HG02852 (cell line): ENCODE data around the gene ARMC8.
A peak's percentile ranks its signal among the peaks of the same experiment; 100 is the strongest.

Experiments
- ATAC-seq: cut with Tn5 transposase; IDR thresholded peaks from one replicate; pipeline ENCODE4 v1.9.1; 2021; ENCODE audit warnings: mild to moderate bottlenecking, moderate library complexity; ENCODE audit not compliant: unreplicated experiment

Gene ARMC8

GRCh38 chr3:138242466-138242865 is 55.4 kb downstream of the ARMC8 start:
- no peak for ATAC-seq

GRCh38 chr3:138245026-138245425 is 57.9 kb downstream of the ARMC8 start:
- no peak for ATAC-seq

- no peak for ATAC-seq
Measured at GRCh38 chr3:138249636-138250035, 62.5 kb downstream of the ARMC8 start.

- no peak for ATAC-seq
Measured at GRCh38 chr3:138253609-138254008, 66.5 kb downstream of the ARMC8 start.

- ATAC-seq = no peak
Measured at GRCh38 chr3:138254216-138254615, 67.1 kb downstream of the ARMC8 start.

GRCh38 chr3:138256022-138256421 is 68.9 kb downstream of the ARMC8 start:
- no peak for ATAC-seq

- ATAC-seq = no peak
Measured at GRCh38 chr3:138257986-138258385, 70.9 kb downstream of the ARMC8 start.

- ATAC-seq = no peak
Measured at GRCh38 chr3:138259126-138259525, 72.0 kb downstream of the ARMC8 start.

GRCh38 chr3:138260611-138261010 is 73.5 kb downstream of the ARMC8 start:
- no peak for ATAC-seq

GRCh38 chr3:138263104-138263503 is 76.0 kb downstream of the ARMC8 start:
- ATAC-seq = no peak

- no peak for ATAC-seq
Measured at GRCh38 chr3:138265745-138266144, 78.6 kb downstream of the ARMC8 start.

- no peak for ATAC-seq
Measured at GRCh38 chr3:138267083-138267482, 80.0 kb downstream of the ARMC8 start.

GRCh38 chr3:138270245-138270644 is 83.1 kb downstream of the ARMC8 start:
- no peak for ATAC-seq

GRCh38 chr3:138271189-138271794 is 84.2 kb downstream of the ARMC8 start:
- ATAC-seq = peak; percentile 69

- ATAC-seq = no peak
Measured at GRCh38 chr3:138281561-138281960, 94.5 kb downstream of the ARMC8 start.

GRCh38 chr3:138282836-138283235 is 95.7 kb downstream of the ARMC8 start:
- no peak for ATAC-seq

GRCh38 chr3:138284079-138284478 is 97.0 kb downstream of the ARMC8 start:
- no peak for ATAC-seq

GRCh38 chr3:138284957-138285477 is 97.9 kb downstream of the ARMC8 start:
- ATAC-seq = no peak

- ATAC-seq = no peak
Measured at GRCh38 chr3:138289260-138289659, 102.2 kb downstream of the ARMC8 start.

GRCh38 chr3:138289701-138290100 is 102.6 kb downstream of the ARMC8 start:
- no peak for ATAC-seq

- ATAC-seq = peak; percentile 62
Measured at GRCh38 chr3:138296639-138297038, 109.5 kb downstream of the ARMC8 start.

- ATAC-seq = peak; percentile 22
Measured at GRCh38 chr3:138297059-138297607, 110.0 kb downstream of the ARMC8 start.

- ATAC-seq = no peak
Measured at GRCh38 chr3:138297876-138298275, 110.8 kb downstream of the ARMC8 start.
